PC-9 (cell line): ENCODE data around the gene PCBP1. TPM values are rescaled to one million over a fixed set of nuclear protein-coding genes. Genes with fewer than 3 reads are reported as not detected.
"Not testable (repeated sequence)": the region's sequence is repeated elsewhere in the genome, so short reads cannot be mapped to it uniquely, and the experiment has no call there.

ENCODE experiments used
- BruUV-seq: library from RNA; stranded (reverse); fragments of 400-500 nt; replicated peaks from 2 replicates; lab custom pipeline; 2021; lab: Mats Ljungman, UMichigan
- CTCF ChIA-PET: fragments of 300-600 bp; sonication (Branson Sonifier 250); formaldehyde crosslinking; loops from one replicate; lab custom pipeline; 2022; ENCODE audit warnings: antibody characterized with exemption; lab: Charles Lee
- POLR2A ChIA-PET: fragments of 300-600 bp; sonication (Branson Sonifier 250); formaldehyde crosslinking; loops from one replicate; lab custom pipeline; 2022; ENCODE audit warnings: antibody characterized with exemption; ENCODE audit not compliant: unreplicated experiment; lab: Charles Lee
- DNase-seq, 2 experiments: peaks; one replicate each; pipeline versions ENCODE4 v3.0.0 to v3.0.0-alpha.2; 2015 to 2022; ENCODE audit warnings: mixed read lengths in 1 of 2
- H2AFZ ChIP-seq: fragments of 200-600 bp; sonication (generic); 2 replicates; pipeline ENCODE4 v1.8.1; 2017; ENCODE audit warnings: antibody characterized with exemption
- H3F3A ChIP-seq: fragments of 200-600 bp; sonication (generic); 2 replicates; pipeline ENCODE4 v1.8.1; 2017; ENCODE audit warnings: antibody characterized with exemption, mild to moderate bottlenecking, low read depth; ENCODE audit not compliant: insufficient read depth
- H3K27ac ChIP-seq: fragments of 200-600 bp; sonication (generic); 2 replicates; pipeline ENCODE4 v1.6.1; 2016; ENCODE audit warnings: mixed run types
- H3K27me3 ChIP-seq: fragments of 200-600 bp; sonication (generic); 2 replicates; pipeline ENCODE4 v1.6.1; 2016; ENCODE audit warnings: low read depth, mixed run types; ENCODE audit not compliant: insufficient read depth
- H3K36me3 ChIP-seq: fragments of 200-600 bp; sonication (generic); 2 replicates; pipeline ENCODE4 v1.6.1; 2016; ENCODE audit warnings: low read depth, mixed run types
- H3K4me1 ChIP-seq: fragments of 200-600 bp; sonication (generic); replicated peaks from 2 replicates; pipeline ENCODE4 v1.6.1; 2016; ENCODE audit warnings: mixed run types; ENCODE audit not compliant: insufficient read depth
- H3K4me2 ChIP-seq: fragments of 200-600 bp; sonication (generic); 2 replicates; pipeline ENCODE4 v1.6.1; 2017; ENCODE audit warnings: mixed run types
- H3K4me3 ChIP-seq: fragments of 200-600 bp; sonication (generic); 2 replicates; pipeline ENCODE4 v1.6.1; 2016; ENCODE audit warnings: mixed run types
- H3K79me2 ChIP-seq: fragments of 200-600 bp; sonication (generic); 2 replicates; pipeline ENCODE4 v1.6.1; 2017; ENCODE audit warnings: low read depth, mixed run types
- H3K9me2 ChIP-seq: fragments of 200-600 bp; sonication (generic); 2 replicates; pipeline ENCODE4 v1.8.1; 2017; ENCODE audit warnings: mild to moderate bottlenecking; ENCODE audit not compliant: insufficient read depth
- H3K9me3 ChIP-seq: fragments of 200-600 bp; sonication (generic); 2 replicates; pipeline ENCODE4 v1.8.1; 2016; ENCODE audit warnings: low read depth; ENCODE audit not compliant: insufficient read depth
- H4K20me1 ChIP-seq: fragments of 200-600 bp; sonication (generic); 2 replicates; pipeline ENCODE4 v1.8.1; 2017; ENCODE audit not compliant: insufficient read depth
- EZH2 ChIP-seq: fragments of 200-600 bp; sonication (generic); IDR thresholded peaks from 2 replicates; pipeline ENCODE4 v1.8.0; 2017; ENCODE audit warnings: antibody characterized with exemption, low read depth
- intact Hi-C: fragments of 100-400 bp; cut with micrococcal nuclease; formaldehyde crosslinking; loops from one replicate; pipeline ENCODE4 v1.10.0; 2022; ENCODE audit not compliant: unreplicated experiment
- total RNA-seq: library from RNA; stranded (reverse); gene quantifications from 2 replicates; pipeline ENCODE4 v1.2.3, GENCODE V29; 2021
- TF ChIP-seq, protein P1 (sequence below): fragments of 200-600 bp; sonication (generic); conservative IDR thresholded peaks from 2 replicates; pipeline ENCODE4 v1.6.1; 2017; ENCODE audit warnings: mixed run types, antibody characterized with exemption, mild to moderate bottlenecking, moderate library complexity

Gene PCBP1
- total RNA-seq, 1 experiment from 2014 or later, result 227 TPM

GRCh38 chr2:70101174-70101573 is 13.9 kb downstream of the PCBP1 start:
- Histone ChIP-seq H3K9me3 (no peaks in the 10 kb centered on the region), H3K4me2 (no peak overlapping the region), H3K79me2 (no peaks in the 10 kb centered on the region), H3K27me3 (no peaks in the 10 kb centered on the region), H2AFZ (no peak overlapping the region), H3F3A (no peaks in the 10 kb centered on the region), H3K36me3 (no peaks in the 10 kb centered on the region), H3K4me1 (no peaks in the 10 kb centered on the region), H4K20me1 (no peaks in the 10 kb centered on the region), H3K4me3 (no peak overlapping the region), H3K9me2 (no peaks in the 10 kb centered on the region), H3K27ac (no peak overlapping the region)
- TF ChIP-seq, protein P1, sequence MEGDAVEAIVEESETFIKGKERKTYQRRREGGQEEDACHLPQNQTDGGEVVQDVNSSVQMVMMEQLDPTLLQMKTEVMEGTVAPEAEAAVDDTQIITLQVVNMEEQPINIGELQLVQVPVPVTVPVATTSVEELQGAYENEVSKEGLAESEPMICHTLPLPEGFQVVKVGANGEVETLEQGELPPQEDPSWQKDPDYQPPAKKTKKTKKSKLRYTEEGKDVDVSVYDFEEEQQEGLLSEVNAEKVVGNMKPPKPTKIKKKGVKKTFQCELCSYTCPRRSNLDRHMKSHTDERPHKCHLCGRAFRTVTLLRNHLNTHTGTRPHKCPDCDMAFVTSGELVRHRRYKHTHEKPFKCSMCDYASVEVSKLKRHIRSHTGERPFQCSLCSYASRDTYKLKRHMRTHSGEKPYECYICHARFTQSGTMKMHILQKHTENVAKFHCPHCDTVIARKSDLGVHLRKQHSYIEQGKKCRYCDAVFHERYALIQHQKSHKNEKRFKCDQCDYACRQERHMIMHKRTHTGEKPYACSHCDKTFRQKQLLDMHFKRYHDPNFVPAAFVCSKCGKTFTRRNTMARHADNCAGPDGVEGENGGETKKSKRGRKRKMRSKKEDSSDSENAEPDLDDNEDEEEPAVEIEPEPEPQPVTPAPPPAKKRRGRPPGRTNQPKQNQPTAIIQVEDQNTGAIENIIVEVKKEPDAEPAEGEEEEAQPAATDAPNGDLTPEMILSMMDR, result no peak
- TF ChIP-seq EZH2, result no peak
- ChIA-PET CTCF (no interaction called here), POLR2A (no interaction called here)
- intact Hi-C loops, result no loop called here
- no TSS peak for BruUV-seq
- DNase-seq, result no peak

GRCh38 chr2:70101686-70102085 is 14.4 kb downstream of the PCBP1 start:
- intact Hi-C loops, H3K4me2 ChIP-seq, H4K20me1 ChIP-seq, BruUV-seq, H2AFZ ChIP-seq, H3K27ac ChIP-seq, DNase-seq, H3K27me3 ChIP-seq, H3K4me1 ChIP-seq, CTCF ChIA-PET, H3K36me3 ChIP-seq, H3K9me3 ChIP-seq, H3K79me2 ChIP-seq, H3K4me3 ChIP-seq, H3K9me2 ChIP-seq, H3F3A ChIP-seq, POLR2A ChIA-PET: not testable (repeated sequence)

DNA sequence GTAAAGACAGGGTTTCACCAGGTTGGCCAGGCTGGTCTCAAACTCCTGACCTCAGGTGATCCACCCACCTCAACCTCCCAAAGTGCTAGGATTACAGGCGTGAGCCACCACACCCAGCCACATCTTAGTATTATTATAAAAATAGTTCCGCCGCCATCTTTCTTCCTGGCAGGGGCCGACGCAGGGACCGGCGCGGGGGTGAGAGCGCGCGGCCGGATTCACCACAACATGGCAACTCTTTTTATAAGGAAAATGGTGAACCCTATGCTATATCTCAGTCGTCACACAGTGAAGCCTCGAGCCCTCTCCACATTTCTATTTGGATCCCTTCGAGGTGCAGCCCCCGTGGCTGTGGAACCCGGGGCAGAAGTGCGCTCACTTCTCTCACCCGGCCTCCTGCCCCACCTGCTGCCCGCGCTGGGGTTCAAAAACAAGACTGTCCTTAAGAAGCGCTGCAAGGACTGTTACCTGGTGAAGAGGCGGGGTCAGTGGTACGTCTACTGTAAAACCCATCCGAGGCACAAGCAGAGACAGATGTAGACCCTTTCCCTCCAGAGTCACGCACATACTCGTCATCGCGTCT is 15.1 kb downstream of the PCBP1 start:
- BruUV-seq, H3K4me3 ChIP-seq, H3F3A ChIP-seq, POLR2A ChIA-PET, H4K20me1 ChIP-seq, H3K9me3 ChIP-seq, H3K9me2 ChIP-seq, intact Hi-C loops, H3K27me3 ChIP-seq, H3K27ac ChIP-seq, DNase-seq, H3K4me2 ChIP-seq, H3K36me3 ChIP-seq, H3K79me2 ChIP-seq, H3K4me1 ChIP-seq, CTCF ChIA-PET, H2AFZ ChIP-seq: not testable (repeated sequence)

GRCh38 chr2:70103531-70104061 is 16.3 kb downstream of the PCBP1 start:
- Histone ChIP-seq H3K9me2 (no peaks in the 10 kb centered on the region), H2AFZ (no peak overlapping the region)

More at GRCh38 chr2:70103531-70104061, 16.3 kb downstream of the PCBP1 start:
- Histone ChIP-seq H3K4me1 (peaks cover 9% of the 10 kb centered on the region), H3F3A (peaks cover 8% of the 10 kb centered on the region; the same call in 1 of the 2 replicates), H3K4me3 (no peak overlapping the region), H3K4me2 (no peak overlapping the region), H3K9me3 (no peaks in the 10 kb centered on the region), H3K36me3 (no peaks in the 10 kb centered on the region), H3K27me3 (no peaks in the 10 kb centered on the region), H4K20me1 (no peaks in the 10 kb centered on the region), H3K79me2 (no peaks in the 10 kb centered on the region), H3K27ac (no peak overlapping the region)
- BruUV-seq, result no TSS peak
- ChIA-PET CTCF (no interaction called here), POLR2A (no interaction called here)
- DNase-seq, result no peak
- TF ChIP-seq, protein P1, result no peak
- TF ChIP-seq EZH2, result no peak
- intact Hi-C loops, result no loop called here
